ENCODE measurements around the gene CIB4.

Gene CIB4

GRCh38 chr2:26575836-26576564 is 65.2 kb downstream of the CIB4 start:
- DNase-seq (ENCODE audit: low spot score) = no peak
- no peak for TF ChIP-seq CTCF (IDR thresholded peaks at IDR 0.05; ENCODE audit: extremely low read depth, missing control alignments)

DNA sequence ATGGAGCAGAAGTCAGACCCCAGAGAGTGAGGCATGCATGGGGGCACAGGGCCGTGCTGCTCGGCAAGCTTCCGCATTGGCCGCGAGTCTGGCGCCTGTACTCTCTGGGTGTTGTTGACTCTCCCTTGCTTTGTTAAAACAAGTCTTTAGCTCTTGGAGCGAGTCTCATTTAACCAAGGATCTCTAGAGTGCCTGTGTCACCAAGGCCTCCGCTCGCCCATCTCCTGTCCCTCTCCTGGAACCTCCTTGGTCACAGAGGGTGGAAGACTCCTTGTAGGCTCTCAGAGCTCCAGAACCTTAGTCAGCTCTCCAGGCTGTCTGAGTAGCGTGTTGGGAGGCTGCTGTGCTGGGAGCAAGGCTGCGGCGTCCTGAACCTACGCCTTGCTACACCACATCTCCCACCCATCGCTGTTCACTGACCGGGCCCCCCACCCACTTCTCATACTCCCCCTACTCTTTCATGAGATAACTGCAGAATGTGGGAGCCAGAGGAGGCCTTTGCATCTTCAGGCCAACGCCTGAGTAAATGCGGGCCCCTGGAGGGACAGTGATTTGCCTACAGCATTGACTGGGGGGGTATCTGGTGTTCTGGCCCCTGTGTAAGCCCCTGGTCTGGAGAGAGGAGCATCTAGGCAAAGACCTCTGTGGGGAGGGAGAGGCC is 66.1 kb downstream of the CIB4 start:
- DNase-seq (ENCODE audit: low spot score) = no peak

DNA sequence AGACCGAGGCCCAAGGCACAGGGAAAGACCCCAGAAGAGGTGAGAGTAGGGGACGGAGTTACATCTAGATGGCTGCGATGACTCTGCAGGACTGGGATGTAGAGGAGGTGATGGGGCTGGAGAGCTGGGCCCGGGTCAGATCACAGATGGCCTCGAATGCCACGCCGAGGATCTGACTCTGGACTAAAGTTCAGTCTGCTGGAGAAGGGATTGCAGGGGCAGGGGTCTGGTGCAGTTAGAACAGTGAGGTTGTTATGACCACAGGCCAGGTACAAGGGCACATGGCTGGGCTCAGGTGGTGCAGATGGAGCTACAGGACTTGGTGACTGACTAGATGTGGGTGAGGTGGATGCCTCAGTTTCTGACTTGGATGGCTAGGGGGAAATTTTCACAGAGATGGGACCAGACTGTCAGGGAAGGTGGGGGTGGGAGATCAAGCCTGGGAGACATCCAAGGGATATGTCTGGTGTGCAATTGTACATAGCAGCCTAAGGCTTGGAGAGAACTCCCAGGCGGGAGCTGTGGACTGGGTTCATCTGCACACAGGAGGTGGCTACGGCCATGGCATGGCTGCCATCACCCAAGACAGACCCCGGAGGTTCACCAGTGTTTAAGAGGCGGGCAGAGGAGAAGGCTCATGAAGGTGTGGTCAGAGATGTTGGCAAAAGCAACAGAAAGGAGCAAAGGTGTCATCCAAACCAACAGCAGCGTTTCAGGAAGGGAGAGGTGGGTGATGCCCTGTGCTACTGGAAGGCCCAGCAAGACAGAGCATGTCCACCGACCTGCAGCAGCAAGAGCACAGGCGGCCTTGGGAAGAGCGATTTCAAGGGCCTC is 66.9 kb downstream of the CIB4 start:
- no peak for TF ChIP-seq CTCF (IDR thresholded peaks at IDR 0.05; ENCODE audit: extremely low read depth, missing control alignments)
- DNase-seq (ENCODE audit: low spot score) = no peak

More for the DNA sequence above, 66.1 kb downstream of the CIB4 start:
- TF ChIP-seq CTCF (IDR thresholded peaks at IDR 0.05; ENCODE audit: extremely low read depth, missing control alignments) = no peak

- DNase-seq (ENCODE audit: low spot score) = no peak
- TF ChIP-seq CTCF (IDR thresholded peaks at IDR 0.05; ENCODE audit: extremely low read depth, missing control alignments) = no peak
Observed at GRCh38 chr2:26573241-26573925, 67.8 kb downstream of the CIB4 start.

DNA sequence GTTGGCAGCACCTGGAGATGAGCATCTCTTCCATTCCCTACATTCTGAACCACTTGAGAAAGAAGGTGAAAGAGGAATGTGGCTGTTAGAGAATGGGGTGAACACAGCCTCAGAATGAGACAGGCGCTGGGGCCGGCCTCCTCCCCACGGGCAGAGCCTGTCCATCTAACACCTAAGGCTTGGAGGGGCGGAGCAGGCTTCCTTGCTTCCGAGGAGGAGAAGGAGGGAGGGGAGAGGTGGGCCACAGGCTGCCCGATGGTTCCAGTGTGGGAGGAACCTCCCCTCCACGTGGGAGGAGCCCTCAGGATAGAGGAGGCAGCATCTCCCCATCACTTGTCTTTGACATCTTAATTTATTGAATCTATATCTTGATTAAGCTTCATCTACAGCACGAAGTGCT is 68.6 kb downstream of the CIB4 start:
- no peak for TF ChIP-seq CTCF (IDR thresholded peaks at IDR 0.05; ENCODE audit: extremely low read depth, missing control alignments)

GRCh38 chr2:26571316-26571715 is 69.8 kb downstream of the CIB4 start:
- no peak for DNase-seq (ENCODE audit: low spot score)
- TF ChIP-seq CTCF (IDR thresholded peaks at IDR 0.05; ENCODE audit: extremely low read depth, missing control alignments) = no peak

More for the DNA sequence above, 68.6 kb downstream of the CIB4 start:
- DNase-seq (ENCODE audit: low spot score) = no peak

Measured in GM20000 (cell line).